GM19467 (cell line): ENCODE results near the gene CP.
A peak's percentile ranks its signal among the peaks of the same experiment; 100 is the strongest.

Experiments used
- ATAC-seq: cut with Tn5 transposase; IDR thresholded peaks from one replicate; pipeline ENCODE4 v1.9.1; 2021; ENCODE audit warnings: mild to moderate bottlenecking, moderate library complexity; ENCODE audit not compliant: unreplicated experiment

Gene CP

DNA sequence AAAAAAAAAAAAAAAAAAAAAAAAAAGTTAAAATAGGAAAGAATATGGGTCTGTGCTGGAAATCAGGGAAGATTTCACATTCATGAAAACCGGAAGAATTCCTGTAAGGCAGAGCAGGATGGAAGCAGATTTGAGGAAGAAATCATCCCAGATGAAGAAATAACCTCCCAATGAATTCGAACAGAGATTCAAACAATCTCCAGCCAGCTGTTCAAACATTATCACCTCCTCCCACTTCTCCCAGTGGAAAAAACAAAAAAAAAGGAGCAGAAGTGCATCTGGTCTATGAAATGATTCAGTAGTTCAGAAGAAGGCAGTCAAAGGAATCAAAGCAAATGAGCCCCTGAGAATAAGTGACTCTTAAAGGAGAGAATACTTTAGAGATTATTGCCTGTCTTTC, 33.1 kb downstream of the CP start:
- no peak for ATAC-seq

GRCh38 chr3:149186721-149187120, 34.9 kb downstream of the CP start:
- ATAC-seq, result no peak

- no peak for ATAC-seq
Observed at GRCh38 chr3:149186219-149186618, 35.4 kb downstream of the CP start.

GRCh38 chr3:149181182-149181581, 40.4 kb downstream of the CP start:
- ATAC-seq, result no peak

GRCh38 chr3:149180057-149180573, 41.5 kb downstream of the CP start:
- ATAC-seq, result no peak

- no peak for ATAC-seq
Observed at GRCh38 chr3:149179220-149179619, 42.4 kb downstream of the CP start.

GRCh38 chr3:149177122-149177521, 44.5 kb downstream of the CP start:
- ATAC-seq, result no peak

GRCh38 chr3:149174901-149175300, 46.7 kb downstream of the CP start:
- no peak for ATAC-seq

GRCh38 chr3:149170672-149171071, 51.0 kb downstream of the CP start:
- no peak for ATAC-seq

DNA sequence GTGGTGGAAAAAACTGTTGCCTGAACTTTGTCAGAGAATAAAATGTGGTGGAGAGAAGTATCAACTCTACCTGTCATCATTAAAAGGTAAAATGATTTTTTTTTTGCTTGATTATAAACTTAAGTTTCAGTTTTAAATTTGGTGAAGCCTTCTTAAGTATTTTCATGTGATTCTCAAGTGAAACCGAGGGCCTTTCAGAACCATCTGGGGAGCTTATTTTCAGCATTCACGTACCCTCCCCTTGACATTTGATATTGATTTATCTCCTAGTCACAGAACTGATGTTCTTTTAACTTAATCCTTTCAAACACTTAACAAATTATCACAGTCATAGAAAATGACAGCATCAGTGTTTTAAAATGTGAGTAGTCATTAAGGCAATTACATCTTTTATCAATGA, 53.7 kb downstream of the CP start:
- ATAC-seq, result no peak

DNA sequence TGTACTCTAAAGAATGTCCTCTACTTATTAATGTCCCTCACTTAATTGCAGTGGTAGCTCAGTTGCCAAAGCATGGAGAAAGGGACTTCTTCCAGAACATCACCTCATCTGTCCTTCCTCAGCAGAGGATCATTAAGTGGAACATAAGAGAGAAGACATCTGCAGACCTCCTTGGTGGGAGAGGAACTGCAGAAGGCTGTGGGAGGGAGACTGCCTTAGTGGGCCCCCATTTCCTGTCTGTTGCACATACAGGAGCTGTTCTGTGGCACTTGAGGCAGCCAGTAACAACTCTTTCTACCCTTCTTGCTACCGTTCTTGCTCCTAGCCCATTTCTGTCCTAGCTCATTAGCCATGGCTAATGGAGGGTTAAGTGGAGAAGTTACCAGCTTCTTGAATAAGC, 58.6 kb downstream of the CP start:
- no peak for ATAC-seq

GRCh38 chr3:149162007-149162406, 59.6 kb downstream of the CP start:
- ATAC-seq, result no peak

DNA sequence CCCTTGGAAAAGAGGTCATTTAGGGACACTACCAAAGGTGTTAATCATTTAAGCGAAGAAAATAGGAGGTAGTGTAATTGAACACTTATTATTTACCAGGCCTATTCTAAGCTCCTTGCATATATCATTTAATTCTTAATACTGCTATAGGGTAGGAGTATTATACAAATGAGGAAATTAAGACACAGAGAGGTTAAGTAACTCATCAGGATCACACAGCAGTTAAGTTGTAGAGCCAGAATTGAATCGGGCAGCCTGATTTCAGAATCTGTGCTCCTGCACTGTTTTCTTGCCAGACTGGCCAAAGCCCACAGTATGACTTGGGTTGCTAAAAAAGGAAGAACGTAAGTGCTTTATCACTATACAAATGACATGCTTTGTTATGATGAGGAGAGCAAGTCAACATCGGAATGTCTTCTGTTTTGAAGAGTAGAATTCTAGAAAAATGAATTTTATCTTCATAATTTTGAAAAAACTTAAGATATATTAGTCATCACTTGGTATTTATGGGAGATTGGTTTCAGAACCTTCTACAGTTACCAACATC, 60.8 kb downstream of the CP start:
- ATAC-seq, result no peak

DNA sequence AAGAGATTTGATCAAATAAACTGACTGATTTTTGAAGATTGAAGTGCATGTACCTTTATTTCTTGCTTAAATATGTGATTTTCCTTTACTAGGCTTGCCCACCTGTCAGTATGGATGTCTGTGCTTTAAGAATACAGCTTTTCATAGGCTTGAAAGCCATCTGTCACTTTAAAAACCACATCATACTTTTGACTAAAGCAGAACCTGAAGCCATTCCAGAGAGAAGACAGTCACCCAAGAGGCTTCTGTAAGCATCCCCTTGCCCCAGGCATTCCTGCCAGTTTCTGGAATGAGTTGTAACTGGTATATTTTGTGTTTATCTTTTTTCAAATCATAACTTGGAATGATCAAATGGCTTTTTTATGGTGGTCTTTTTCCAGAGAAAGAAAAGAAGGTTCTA, 68.2 kb downstream of the CP start:
- no peak for ATAC-seq

- peak; percentile 84 for ATAC-seq
Observed at GRCh38 chr3:149152420-149152819, 69.2 kb downstream of the CP start.

DNA sequence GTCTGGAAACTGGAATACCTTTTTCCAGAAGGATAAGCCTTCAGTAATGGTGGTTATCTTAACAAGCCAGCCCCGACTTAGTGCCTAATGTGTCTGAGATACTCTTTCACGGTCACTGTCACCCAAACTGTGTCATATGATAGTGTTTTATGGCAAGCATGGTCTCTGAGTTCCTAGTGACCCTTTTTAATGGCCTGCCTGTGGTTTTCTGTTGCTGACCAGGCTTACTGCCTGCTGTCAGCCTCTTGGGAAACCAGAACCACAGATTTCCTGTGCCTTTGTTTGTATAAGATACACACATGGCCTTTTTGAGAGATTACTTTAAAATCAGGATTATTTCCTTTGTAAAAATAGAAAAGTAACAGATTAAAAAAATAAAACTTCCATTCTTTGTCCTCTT, 69.8 kb downstream of the CP start:
- no peak for ATAC-seq

- ATAC-seq, result no peak
Observed at GRCh38 chr3:149150436-149150835, 71.2 kb downstream of the CP start.

GRCh38 chr3:149145974-149146373, 75.7 kb downstream of the CP start:
- ATAC-seq, result peak; percentile 79

GRCh38 chr3:149145356-149145755, 76.3 kb downstream of the CP start:
- no peak for ATAC-seq

- no peak for ATAC-seq
Observed at GRCh38 chr3:149142682-149143081, 78.9 kb downstream of the CP start.

DNA sequence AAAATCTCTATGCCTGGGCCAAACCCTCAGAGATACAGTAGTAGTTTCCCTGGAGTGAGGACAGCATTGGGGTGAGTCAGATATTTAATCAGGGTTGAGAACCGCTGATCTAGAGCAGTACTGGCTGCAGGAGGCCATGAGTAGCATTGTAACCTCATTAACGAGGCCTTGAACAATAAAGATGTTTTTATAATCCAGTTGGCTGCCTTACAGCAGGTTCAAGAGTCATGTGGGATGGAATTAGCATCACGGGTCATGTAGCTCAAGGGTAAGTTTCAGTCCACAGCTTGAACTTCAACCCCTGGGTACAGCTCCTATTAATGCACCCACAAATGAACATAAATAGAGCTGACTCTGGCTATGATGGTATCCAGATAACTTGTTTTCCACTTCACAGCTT, 87.1 kb downstream of the CP start:
- no peak for ATAC-seq

- no peak for ATAC-seq
Observed at GRCh38 chr3:149131589-149131988, 90.0 kb downstream of the CP start.
